Stimulated activated CD8-positive, alpha-beta memory T cell treated with anti-CD3 and anti-CD28 coated beads, Interleukin-4, amount 100 ng/mL, for 4 hours (primary cell): ENCODE measurements around the gene MYL3.
"Not testable (repeated sequence)": the region's sequence is repeated elsewhere in the genome, so short reads cannot be mapped to it uniquely, and the experiment has no call there.

Experiments used
- DNase-seq, 2 donors: peaks; one replicate each; pipeline ENCODE4 v3.0.0-alpha.2; 2020; ENCODE audit warnings: low read depth in 2 of 2, low spot score in 1 of 2

The MYL3 gene

GRCh38 chr3:46831316-46831715 is 31.9 kb downstream of the MYL3 start:
- no peak for DNase-seq

DNA sequence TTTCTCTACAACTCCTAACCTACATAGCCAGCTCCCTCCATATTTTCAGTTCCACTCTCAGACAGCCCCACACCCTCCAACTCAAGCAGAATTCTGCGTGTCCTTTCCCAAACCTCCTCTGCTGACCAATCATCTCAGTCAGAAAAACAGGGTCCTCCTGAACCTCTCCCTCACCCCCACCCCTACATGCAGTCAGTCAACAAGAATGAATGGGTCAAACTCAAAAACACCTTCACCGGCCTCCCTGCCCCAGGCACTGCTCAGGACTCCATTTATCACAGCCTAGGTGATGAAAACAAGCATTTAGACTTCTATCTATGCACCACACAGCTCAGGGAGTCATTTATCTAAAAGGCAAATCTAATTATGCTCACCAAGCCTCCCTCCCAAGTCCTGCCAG is 32.4 kb downstream of the MYL3 start:
- no peak for DNase-seq

DNA sequence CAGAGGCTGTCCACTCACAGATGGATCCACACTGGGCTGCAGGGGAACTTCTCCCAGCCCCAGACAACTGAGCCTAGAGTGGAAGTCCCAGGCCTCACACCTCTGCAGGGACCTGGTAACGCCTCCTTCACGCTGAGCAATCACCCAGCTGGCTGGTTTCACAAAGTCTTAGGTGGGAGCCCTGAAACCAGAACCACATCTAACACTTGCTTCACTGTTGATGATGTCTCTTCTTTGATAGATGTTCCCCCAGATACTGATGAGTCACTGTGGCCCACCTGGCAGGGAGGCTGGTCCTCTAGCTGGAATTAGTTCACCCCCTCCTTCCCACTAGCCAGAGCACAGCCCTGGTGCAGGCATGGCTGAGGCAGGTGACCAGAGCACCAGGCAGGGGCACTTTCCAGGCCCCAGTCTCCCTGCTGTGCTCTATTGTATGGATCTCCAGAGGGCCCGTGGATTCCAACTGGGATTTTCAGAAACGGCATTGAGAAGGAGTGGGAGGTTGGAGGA is 33.5 kb downstream of the MYL3 start:
- DNase-seq: no peak

GRCh38 chr3:46825450-46825849 is 37.8 kb downstream of the MYL3 start:
- no peak for DNase-seq

DNA sequence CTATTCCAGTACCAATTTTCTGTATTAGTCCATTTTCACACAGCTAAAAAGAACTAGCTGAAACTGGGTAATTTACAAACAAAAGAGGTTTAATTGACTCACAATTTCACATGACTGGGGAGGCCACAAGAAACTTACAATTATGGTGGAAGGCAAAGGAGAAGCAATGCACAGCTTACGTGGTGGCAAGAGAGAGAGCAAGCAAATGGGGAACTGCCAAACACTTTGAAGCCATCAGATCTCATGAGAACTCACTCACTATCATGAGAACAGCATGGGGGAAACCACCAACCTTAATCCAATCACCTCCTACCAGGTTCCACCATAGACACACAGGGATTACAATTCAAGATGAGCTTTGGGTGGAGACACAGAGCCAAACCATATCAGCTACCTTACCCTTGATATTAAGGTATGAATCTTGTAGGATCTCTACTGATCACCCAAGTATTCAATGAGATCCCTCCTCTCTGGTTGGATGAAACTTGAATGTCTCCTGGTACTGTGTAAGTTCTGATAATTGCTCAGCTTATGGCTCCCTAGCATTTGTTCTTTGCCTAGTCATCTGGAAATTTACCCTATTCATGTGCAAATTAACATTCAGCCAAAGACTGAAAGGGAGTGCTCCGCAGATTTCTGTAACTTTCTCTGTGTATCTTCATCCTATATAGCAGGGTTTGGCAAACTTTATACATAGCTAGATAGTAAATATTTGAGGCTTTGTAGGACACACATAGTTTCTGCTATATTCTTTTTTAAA is 38.9 kb downstream of the MYL3 start:
- no peak for DNase-seq

DNA sequence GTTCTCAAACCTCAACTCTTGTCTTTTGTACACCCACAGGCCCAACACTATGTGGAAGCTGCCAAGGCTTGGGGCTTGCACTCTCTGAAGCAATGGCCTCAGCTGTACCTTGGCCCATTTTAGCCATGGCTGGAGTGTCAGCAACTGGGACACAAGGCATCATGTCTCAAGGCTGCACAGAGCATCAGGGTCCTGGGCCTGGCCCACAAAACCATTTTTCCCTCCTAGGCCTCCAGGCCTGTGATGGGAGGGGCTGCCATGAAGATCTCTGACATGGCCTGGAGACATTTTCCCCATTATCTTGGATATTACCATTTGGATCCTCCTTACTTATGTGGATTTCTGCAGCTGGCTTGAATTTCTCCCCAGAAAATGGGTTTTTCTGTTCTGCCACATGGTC is 39.9 kb downstream of the MYL3 start:
- not testable (repeated sequence) for DNase-seq

DNA sequence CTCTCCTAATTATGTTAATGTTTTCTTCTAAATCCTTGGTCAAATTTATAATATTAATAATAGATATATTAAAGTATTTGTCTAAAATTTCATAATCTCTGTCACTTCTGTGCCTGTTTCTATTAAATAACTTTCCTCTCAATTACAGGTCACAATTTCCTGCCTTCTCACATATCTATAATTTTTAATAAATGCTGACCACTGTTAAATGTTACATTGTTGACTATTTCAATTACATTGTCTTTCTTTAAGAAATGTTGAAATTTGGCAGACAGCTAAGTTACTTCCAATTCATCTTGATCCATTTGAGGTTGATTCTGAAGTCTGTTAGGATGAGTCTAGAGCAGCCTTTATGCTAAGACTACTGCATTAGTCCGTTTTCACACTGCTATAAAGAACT is 41.7 kb downstream of the MYL3 start:
- no peak for DNase-seq

GRCh38 chr3:46820852-46821251 is 42.4 kb downstream of the MYL3 start:
- DNase-seq: no peak

DNA sequence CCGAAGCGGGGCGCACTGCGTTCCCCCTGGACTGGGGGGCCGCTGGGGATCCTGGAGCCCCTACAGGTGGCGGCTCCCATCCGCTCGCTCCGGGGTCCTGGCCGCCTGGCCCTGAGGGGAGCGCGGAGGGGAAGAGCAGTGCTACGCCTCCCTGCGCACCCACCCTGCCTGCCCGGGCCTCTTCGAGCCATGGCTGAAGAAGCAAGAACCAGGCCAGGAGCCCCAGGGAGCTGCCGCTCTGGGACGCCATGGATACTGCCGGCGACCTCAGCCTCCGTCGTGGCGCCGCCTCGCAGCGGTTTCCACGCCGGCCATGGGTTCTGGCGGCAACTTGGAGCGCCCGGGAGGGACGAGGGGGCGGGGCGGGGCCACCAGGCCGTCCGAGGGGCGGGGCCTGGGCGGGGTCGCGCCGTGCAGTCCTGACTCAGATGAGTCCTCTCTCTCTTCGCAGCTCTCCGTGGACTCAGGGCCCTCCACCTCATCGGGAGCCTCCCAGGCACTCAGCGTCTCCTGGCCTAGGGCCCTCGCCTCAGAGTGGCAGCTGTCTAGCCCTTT is 50.9 kb downstream of the MYL3 start:
- peak; percentile 42 to 62 for DNase-seq

DNA sequence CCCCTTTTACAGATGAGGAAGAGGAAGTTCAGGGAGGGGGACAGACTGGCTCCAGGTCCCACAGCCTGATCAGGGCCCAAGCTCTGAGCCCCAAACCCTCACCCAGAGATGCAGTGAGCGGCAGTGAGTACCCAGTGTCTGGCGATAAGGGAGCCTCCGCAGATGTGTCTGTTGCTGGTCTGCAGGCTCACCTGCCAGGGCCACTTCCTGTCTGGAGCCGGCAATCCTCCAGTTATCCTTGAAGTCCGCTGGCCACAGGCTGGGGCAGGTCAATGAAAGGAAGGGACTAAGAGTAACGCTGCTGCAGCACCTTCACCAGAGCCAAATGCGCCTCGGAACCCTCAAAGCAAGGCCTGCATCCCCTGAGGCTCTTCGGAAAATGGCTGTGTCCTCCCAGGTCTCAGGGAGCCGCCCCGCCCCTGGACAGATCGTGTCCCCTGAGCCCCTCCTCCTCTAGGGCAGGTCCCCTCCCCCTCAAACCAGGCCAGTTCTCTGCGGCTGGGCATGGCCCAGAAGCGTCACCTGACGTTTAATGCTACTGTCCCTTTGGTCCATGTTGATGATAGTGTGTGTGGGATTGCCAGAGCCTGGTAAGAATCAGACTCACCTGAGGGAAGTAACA is 51.5 kb downstream of the MYL3 start:
- DNase-seq: no peak

DNA sequence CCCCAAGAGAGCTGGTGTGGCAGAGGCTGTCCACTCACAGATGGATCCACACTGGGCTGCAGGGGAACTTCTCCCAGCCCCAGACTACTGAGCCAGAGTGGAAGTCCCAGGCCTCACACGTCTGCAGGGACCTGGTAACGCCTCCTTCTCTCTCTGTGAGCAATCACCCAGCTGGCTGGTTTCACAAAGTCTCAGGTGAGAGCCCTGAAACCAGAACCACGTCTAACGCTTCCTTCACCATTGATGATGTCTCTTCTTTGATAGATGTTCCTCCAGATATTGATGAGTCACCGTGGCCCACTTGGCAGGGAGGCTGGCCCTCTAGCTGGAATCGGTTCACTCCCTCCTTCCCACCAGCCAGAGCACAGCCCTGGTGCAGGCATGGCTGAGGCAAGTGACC is 54.5 kb downstream of the MYL3 start:
- not testable (repeated sequence) for DNase-seq
